Inferior parietal cortex (tissue), 1 donor: ENCODE results near the gene TNFRSF8.
"Not testable (repeated sequence)": the region's sequence is repeated elsewhere in the genome, so short reads cannot be mapped to it uniquely, and the experiment has no call there.

Experiments
- DNase-seq: peaks from one replicate; pipeline ENCODE4 v3.0.0-alpha.2; 2016; ENCODE audit errors: extremely low spot score

Gene TNFRSF8

GRCh38 chr1:12063141-12064072 lies at the start of gene TNFRSF8:
Gene TNFRSF8, plus strand, starts transcription at chr1:12063303. Its CDS starts 296 bp downstream, at chr1:12063599.
- DNase-seq = no peak

DNA sequence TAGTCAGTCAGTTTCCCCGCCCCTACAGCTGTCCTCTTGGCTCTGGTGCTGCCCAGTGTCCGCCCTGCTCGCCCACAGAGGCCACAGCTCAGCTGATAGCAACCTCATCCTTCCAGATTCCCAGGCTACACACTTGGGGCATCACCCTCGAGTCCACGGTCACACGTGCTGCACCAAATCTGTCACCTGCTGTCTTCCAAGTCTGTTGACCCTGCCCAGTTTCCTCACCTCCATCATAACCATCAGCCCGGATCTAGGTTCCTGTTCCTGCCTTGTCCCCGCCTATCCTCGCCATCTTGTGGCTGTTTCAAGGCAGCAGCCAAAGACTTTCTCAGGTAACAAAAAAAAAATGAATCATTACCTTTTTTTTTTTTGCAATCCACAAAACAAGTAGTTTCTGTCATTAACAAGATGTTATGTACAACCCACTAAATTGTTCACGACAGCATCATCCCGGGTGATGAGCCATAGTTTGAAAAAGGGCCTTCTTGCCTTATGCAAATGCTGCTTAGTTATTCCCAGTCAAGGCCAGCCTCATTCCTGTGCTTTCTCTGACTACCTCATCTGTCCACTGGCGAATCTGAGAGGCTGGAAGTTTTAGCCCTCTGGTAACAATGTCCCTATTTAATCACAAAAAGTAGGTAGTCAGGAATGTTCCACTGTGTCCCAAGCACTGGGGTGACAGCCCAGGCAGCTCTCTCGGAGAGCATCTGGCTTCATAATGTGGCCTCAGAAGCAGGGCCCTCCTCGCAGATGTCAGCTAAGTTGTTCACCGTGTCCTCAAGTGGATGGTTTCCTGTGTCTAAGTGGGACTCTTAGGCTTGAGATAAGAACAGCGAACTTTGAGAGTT lies 48.7 kb upstream of the TNFRSF8 start:
- DNase-seq = no peak

- no peak for DNase-seq
These were observed 48.1 kb upstream of the TNFRSF8 start for GRCh38 chr1:12015001-12015491.

- no peak for DNase-seq
These were observed 47.6 kb upstream of the TNFRSF8 start for GRCh38 chr1:12015499-12015898.

DNA sequence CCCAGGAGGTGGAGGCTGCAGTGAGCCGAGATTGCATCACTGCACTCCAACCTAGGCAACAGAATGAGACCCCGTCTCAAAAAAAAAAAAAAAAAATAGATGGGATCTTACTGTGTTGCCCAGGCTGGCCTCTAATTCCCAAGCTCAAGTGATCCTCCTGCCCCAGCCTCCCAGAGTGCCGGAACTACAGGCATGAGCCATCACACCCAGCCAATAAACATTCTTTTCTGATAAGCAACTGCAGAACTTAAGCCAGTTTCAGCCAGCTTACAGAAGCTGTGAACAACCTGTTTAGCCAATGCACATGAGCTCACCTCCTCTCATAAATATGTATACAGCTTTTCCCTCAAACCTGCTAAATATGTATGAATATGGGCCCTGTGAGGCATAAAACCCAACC lies 46.9 kb upstream of the TNFRSF8 start:
- DNase-seq = no peak

GRCh38 chr1:12019858-12020509 lies 43.1 kb upstream of the TNFRSF8 start:
- DNase-seq = no peak

GRCh38 chr1:12021616-12022015 lies 41.5 kb upstream of the TNFRSF8 start:
- no peak for DNase-seq

DNA sequence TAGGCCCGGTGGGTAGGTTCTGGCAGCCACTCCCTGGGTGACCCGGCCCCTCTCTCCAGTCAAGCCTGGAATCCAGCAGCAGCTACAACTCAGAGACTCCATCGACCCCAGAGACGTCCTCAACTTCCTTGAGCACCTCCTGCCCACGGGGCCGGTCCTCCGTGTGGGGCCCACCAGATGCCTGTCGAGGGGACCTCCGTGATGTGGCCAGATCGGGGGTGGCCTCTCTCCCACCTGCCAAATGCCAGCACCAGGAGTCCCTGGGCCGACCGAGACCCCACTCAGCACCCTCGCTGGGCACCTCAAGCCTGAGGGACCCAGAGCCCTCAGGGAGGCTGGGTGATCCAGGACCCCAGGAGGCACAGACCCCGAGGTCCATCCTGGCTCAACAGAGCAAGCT lies 41.1 kb upstream of the TNFRSF8 start:
- DNase-seq = no peak

DNA sequence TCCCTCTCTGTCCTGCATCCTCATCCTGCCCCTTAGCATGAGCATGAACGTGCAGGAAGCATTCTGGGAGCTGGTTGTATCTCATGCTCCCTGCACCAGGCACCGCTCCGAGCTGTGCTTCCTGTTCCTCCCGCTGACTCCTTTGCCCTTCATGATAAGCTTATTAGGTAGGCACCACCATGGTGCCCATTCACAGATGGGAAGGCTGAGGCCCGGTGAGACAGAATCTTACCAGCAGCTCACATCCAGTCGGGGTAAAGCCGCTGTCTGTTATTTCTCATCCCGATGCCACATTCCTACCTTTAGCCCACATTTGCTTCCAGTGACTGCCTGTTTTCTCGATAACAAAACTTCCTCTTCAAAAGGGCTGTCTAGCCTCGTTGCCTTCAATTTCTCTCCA lies 36.5 kb upstream of the TNFRSF8 start:
- DNase-seq = no peak

DNA sequence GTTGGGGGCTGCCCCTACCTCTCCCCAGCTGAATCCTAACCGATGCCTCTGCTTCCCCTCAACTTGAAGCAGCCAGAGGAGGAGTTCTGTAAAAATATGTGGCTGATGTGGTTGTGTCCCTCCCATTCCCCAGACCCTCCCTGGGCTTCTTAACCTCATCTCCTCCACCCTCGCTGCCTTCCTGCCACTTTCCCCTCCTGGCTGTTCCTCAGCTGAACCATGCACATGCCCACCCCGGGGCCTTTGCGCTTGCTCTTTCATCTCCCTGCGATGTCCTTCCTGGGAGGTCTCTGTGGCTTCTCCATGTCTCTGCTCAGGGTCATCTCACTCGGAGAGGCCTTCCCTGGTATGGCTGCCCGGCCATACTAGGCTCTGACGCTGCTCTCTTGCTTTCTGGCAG lies 34.9 kb upstream of the TNFRSF8 start:
- no peak for DNase-seq

DNA sequence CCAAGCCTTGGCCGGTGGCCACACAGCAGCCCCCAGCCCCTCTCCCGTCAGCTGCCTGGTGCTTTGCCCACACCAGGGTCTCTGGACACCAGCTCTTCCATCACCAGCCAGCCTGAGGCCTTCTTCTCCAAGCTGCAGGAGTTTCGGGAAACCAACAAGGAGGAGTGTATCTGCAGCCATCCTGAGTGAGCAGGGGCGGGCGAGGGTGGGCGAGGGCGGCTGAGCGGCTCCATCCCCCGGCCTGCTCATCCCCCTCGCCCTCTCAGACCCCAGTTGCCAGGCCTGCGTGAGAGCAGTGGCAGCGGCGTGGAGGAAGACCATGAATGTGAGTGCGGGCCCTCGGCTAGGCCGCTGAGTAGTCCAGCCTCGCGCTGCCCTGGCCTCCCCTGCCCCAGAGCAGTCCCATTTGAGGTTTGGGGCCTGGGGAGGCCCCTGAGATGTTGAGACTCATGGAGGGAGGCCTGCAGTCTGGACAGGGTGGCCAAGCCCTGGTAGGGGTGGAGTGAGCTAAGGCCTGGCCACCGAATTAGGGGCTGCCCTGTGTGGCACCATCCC lies 34.1 kb upstream of the TNFRSF8 start:
- DNase-seq = no peak

DNA sequence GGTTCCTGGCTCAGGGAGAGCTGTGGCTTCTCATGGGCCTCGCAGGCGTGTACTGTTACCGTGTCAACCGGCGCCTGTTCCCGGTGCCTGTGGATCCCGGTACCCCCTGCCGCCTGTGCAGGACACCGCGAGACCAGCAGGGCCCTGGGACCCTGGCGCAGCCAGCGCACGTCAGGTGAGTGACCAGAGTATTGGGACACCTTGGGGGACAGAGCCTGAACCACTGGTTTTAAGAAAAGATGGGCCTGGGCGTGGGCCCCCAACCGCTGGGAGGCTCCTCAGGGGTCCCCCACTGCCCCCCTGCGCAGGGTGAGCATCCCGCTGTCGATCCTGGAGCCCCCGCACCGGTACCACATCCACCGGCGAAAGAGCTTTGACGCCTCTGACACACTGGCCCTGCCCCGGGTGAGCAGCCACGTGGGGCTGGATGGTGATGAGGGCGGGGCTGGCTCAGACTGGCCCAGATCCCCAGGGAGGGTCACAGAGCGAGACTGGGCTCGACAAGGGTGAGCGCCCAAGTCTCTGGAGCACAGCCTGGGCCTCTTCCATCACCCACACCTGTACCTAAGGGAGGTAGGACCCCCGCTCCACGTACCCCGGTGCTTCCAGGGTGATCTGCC lies 33.3 kb upstream of the TNFRSF8 start:
- DNase-seq = no peak

DNA sequence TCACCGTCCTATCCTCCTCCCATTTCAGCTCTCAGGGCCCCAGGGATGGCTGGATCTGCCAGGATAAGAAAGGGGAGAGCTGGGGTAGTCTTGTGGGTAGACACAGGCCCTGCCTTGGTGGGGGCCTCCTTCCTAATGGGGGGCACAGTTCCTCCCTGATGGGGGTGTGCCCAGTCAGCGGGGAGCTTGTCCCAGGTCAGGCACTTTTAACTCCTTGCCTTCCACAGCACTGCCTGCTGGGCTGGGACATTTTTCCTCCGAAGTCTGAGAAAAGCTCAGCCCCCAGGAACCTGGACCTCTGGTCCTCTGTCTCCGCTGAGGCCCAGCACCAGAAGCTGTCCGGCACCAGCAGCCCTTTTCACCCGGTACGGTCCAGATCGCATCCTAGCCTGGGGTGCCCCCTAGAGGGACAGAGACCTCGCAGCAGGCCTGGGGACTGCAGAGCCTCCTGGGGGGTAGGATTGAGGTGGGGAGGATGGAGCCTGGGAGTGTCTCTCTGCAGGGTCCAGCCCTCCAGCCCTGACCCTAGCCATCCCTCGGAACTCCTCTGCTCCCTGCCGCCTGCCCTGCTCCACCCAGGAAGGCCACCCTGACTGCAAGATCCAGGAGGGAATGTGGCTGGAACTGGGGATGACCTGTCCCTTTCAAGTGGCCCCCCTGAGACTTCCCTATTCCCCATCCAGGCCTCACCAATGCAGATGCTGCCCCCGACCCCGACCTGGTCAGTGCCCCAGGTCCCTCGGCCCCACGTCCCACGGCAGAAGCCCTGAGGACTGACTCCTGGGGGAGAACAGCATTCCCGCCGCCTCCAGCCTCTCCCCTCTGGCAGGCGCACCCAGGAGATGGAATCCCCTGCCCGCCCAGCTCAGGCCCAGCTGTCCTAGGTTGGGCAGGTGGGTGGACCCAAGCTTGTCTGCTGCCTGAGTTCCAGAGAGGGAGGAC lies 31.8 kb upstream of the TNFRSF8 start:
- DNase-seq = no peak

GRCh38 chr1:12032161-12032621 lies 30.9 kb upstream of the TNFRSF8 start:
- DNase-seq = no peak

- not testable (repeated sequence) for DNase-seq
These were observed 29.7 kb upstream of the TNFRSF8 start for GRCh38 chr1:12033441-12033840.

- DNase-seq = peak; percentile 9
These were observed 28.7 kb upstream of the TNFRSF8 start for GRCh38 chr1:12034381-12034801.

GRCh38 chr1:12035312-12035711 lies 27.8 kb upstream of the TNFRSF8 start:
- no peak for DNase-seq

- no peak for DNase-seq
These were observed 25.4 kb upstream of the TNFRSF8 start for GRCh38 chr1:12037486-12038355.
